ENCODE measurements around the gene WDR48.

GRCh38 chr3:39019299-39019698 is 32.5 kb upstream of the WDR48 start:
- TF ChIP-seq CTCF (optimal IDR thresholded peaks at IDR 0.05 in 1 of 3, IDR thresholded peaks at IDR 0.05 in 1 of 3, conservative IDR thresholded peaks at IDR 0.05 in 1 of 3; ENCODE audit: extremely low read depth in 1 of 3, insufficient read depth in 2 of 3, low read length in 3 of 3) = no peak
- no peak for TF ChIP-seq EZH2 (IDR thresholded peaks at IDR 0.05; ENCODE audit: low read length)
